Gastroesophageal sphincter (tissue), 3 donors: ENCODE results near the gene TAF13.

Source experiments
- CTCF ChIP-seq, 4 experiments: fragments of 200-600 bp in 2 of 4; fragments of 450-650 bp in 2 of 4; sonication (generic) in 1 of 4; IDR thresholded peaks; one replicate each; pipeline ENCODE4 v1.5.1; 2017 to 2019; ENCODE audit warnings: antibody characterized with exemption in 4 of 4, mild to moderate bottlenecking in 2 of 4, moderate library complexity in 2 of 4
- EP300 ChIP-seq: sonication (generic); formaldehyde crosslinking; IDR thresholded peaks from one replicate; pipeline ENCODE4 v1.6.1; 2017; ENCODE audit warnings: antibody characterized with exemption, mild to moderate bottlenecking
- POLR2A ChIP-seq, 2 donors: fragments of 450-650 bp; IDR thresholded peaks; one replicate each; pipeline ENCODE4 v1.6.1; 2017; ENCODE audit warnings: antibody characterized with exemption in 2 of 2, mild to moderate bottlenecking in 2 of 2, moderate library complexity in 1 of 2
- POLR2AphosphoS5 ChIP-seq: sonication (generic); formaldehyde crosslinking; IDR thresholded peaks from one replicate; pipeline ENCODE4 v1.6.1; 2017; ENCODE audit warnings: antibody characterized with exemption

DNA sequence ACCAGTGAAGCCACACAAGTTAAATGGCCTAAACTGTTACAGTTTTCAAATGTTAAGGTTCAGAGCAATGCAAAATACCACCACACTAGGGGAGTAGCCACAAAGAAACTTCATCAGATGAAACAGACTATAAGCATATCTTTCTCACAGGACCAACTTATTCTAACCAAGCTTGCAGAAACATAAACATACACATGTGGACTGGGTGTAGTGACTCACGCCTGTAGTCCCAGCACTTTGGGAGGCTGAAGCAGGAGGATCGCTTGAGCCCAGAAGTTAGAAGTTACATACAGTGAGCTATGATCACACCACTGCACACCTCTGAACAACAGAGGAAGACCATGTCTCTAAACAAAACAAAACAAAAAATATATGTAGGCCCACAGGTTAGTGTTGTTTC, 51.2 kb downstream of the TAF13 start:
- TF ChIP-seq CTCF (IDR thresholded peaks at IDR 0.05) (no peak), POLR2A (IDR thresholded peaks at IDR 0.05) (no peak), POLR2AphosphoS5 (no peak), EP300 (no peak)
